Measurements from ENCODE around the gene RAP1GAP.

DNA sequence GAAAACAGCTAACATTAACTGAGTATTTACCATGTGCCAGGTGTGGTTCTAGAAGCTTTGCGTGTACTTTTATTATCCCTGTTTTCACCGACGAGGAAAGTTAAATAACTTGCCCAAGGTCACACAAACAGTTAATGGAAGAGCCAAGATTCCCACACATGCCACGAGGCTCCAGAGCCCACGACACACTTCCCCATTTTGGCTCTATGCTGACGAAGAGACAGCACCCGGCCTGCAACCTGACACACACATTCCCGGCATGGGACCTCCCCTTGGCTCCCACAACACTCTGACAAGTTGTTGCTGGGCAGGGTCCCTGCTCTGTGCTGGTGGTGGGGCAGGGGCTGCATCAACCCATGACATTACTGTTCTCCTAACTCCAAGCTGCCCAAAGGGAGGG lies 52.8 kb downstream of the RAP1GAP start:
- TF ChIP-seq, protein P1, sequence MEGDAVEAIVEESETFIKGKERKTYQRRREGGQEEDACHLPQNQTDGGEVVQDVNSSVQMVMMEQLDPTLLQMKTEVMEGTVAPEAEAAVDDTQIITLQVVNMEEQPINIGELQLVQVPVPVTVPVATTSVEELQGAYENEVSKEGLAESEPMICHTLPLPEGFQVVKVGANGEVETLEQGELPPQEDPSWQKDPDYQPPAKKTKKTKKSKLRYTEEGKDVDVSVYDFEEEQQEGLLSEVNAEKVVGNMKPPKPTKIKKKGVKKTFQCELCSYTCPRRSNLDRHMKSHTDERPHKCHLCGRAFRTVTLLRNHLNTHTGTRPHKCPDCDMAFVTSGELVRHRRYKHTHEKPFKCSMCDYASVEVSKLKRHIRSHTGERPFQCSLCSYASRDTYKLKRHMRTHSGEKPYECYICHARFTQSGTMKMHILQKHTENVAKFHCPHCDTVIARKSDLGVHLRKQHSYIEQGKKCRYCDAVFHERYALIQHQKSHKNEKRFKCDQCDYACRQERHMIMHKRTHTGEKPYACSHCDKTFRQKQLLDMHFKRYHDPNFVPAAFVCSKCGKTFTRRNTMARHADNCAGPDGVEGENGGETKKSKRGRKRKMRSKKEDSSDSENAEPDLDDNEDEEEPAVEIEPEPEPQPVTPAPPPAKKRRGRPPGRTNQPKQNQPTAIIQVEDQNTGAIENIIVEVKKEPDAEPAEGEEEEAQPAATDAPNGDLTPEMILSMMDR (IDR thresholded peaks at IDR 0.05 in 4 of 5, conservative IDR thresholded peaks at IDR 0.05 in 1 of 5), result no peak
- no peak for TF ChIP-seq POLR2A (IDR thresholded peaks at IDR 0.05)

Measured in gastrocnemius medialis (tissue), 4 donors.